ENCODE measurements around the gene PHC3.

PHC3 gene

GRCh38 chr3:170077361-170077760 lies 104.2 kb downstream of the PHC3 start:
- no peak for DNase-seq

DNA sequence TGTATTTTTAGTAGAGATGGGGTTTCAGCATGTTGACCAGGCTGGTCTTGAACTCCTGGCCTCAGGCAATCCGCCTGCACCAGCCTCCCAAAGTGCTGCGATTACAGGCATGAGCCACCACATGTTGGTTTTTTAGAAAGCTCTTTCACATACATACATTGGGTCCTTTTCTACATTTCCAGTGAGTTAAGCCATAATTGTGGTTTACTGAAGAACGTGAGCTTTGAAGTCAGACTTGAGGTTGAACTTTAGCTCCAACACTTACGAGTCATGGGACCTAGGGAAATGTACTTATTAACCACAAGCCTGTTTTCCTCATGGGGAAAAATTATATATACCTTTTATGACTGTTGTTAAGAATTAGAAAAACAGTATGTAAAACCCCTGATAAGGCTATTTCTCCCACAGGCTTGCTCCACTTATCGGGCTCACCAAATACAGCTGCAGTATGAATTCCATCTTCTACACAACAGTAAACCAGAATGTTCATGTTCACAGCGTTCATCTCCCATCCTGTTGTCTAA lies 104.8 kb downstream of the PHC3 start:
- DNase-seq, result no peak

DNA sequence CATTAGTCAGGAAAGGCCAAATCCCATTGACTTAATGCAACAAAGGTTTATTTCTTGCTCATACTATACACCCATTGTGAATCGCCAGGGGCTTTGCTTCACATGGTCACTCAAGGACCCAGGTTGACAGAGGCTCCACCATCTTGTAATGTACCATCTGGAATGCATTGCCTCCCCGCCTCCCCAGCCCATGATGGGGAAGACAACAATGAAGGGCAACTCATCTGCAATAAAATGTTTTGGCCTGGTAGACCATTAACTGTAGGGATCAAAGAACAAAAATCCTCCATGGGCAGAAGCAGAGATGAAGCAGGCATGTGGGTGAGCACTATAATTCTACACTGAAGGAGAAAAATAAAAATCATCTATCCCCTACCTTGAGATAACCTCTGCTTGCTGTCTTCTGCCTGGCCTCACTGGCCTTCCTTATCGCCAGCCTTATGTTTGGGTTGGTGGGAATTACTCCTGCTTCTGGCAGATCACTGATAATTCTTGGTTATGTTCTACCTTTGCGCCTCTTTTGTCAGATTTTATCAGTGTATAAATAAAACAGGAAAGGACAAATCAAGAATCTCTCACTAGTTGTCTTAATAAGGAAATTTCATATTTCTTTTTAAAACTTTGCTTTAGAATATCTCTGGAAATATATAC lies 106.0 kb downstream of the PHC3 start:
- DNase-seq, result no peak

DNA sequence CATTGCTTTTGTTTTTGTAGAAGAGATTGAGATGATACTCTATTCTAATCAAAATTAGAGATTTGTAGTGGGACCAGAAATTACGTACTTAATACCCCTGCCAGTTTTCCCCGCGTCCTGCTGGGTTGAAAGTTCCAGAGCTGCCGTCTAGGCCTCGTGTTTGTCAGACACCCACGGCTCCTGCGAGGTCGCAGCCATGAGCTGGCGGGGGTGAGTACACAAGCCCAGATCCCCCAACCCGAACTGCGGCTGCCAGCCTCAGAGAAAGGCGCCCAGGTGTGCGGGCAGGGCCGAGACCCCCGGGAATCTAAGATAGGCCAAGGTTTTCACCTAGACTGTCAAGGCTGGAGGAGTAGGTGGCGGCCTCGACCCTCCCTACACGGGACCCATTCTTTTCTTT lies 117.4 kb downstream of the PHC3 start:
- no peak for DNase-seq

- no peak for DNase-seq
Observed at GRCh38 chr3:170063691-170064090, 117.8 kb downstream of the PHC3 start.

DNA sequence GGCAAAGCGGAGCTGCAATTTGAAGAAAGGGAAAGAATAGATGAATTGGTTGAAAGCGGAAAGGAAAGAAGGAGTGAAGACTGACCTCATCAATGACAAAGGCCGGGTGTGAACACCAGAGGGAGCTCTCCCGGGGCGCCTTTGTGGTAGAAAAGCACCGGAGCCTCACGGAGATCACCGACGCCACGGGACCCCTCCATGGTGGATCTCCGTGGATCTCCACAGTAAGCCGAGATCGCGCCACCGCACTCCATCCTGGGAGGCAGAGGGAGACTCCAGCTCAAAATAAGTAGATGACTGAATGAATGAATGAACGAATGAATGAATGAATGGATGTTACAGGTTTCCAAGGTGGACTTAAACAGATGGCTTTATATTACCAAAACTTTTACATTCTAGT lies 118.8 kb downstream of the PHC3 start:
- DNase-seq, result no peak

- no peak for DNase-seq
Observed at GRCh38 chr3:170062068-170062467, 119.5 kb downstream of the PHC3 start.

DNA sequence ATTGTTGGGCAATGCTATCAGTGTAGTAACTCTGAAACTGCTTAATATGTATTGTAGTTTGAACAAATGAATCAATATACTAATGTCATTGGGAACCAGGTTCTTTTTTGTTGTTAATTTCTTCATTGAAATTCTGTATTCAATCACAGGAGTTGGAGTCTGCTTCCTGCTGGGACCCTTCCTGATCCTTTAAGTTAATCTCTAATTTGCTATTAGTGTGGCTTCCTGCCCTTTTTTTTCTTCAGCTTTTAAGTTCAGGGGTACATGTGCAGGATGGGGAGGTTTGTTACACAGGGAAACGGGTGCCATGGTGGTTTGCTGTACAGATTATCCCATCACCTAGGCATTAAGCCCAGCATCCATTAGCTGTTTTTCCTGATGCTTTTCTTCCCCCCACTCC lies 122.1 kb downstream of the PHC3 start:
- DNase-seq, result no peak

- peak in 1 of 2 donors; percentile 23 for DNase-seq
Observed at GRCh38 chr3:170058127-170058526, 123.4 kb downstream of the PHC3 start.

DNA sequence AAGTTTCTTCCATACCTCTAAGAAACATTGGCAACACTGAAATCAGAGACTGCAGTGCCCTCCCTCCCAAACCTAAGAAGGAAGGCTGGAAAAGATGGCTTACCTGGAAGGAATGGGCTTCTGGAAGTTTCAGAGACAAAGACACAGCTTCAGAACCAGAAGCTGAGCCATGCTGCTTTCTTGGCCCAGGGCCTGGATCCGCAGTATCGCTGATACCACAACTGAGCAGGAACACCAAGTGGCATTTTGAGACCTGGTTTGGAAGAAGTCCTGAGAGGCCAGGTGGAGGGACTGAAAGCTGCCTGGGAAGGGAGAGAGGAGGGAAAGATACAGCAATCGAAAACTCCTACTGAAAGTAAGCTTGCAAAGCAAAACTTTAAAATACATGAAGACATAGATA lies 124.0 kb downstream of the PHC3 start:
- no peak for DNase-seq

GRCh38 chr3:170056710-170057454 lies 124.7 kb downstream of the PHC3 start:
- no peak for DNase-seq

DNA sequence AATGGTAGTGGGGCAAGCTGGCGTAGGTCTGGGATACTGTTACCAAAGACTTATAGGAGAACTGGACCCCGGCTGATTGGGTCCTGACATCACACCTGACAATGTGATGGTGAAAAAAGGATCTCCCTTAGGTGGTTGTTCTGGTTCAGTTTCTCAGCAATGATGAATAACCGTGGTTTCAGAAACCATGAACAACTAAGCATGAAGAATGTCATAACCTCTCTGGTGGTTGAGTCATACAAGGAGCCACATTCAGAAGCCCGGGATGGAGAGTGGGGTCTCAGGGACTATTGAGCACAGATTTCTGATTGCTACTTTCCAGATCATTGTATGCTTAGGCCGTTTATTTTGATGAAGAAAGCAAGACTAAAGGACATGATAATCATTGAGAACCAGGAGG lies 126.3 kb downstream of the PHC3 start:
- no peak for DNase-seq

DNA sequence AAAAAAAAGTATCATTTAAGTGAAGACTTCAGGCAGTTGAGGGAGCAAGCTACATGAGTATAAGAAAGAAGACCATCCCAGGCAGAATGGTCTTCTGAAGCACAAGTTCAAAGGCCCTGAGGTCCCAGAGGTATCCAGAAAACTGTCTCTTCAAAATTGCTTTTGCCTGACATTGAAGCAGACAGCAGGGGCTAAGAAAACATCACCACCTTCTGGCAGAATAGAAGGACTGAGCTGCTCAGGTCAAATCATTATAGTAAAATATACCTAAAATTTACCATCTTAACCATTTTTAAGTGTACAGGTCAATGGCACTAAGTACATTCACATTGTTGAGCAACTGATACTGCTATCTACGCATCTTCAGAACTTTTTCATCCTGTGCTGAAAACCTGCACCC lies 127.3 kb downstream of the PHC3 start:
- DNase-seq, result peak; percentile 13 to 20

GRCh38 chr3:170052398-170052797 lies 129.1 kb downstream of the PHC3 start:
- DNase-seq, result no peak

DNA sequence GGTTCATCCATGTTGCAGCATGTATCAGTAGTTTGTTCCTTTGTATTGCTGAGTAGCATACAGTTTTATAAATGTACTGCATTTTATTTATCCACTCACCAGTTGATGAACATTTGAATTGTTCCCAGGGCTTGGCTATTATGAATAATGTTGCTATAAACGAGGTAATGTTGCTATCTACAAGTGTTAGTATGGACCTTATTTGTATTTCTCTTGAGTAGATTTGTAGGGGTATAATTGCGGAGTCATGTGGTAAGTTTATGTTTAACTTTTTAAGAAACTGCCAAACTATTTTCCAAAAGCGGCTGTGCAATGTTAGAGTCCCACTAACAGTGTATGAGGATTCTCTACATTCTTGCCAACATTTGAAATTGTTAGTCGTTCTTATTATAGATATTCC lies 130.8 kb downstream of the PHC3 start:
- no peak for DNase-seq

DNA sequence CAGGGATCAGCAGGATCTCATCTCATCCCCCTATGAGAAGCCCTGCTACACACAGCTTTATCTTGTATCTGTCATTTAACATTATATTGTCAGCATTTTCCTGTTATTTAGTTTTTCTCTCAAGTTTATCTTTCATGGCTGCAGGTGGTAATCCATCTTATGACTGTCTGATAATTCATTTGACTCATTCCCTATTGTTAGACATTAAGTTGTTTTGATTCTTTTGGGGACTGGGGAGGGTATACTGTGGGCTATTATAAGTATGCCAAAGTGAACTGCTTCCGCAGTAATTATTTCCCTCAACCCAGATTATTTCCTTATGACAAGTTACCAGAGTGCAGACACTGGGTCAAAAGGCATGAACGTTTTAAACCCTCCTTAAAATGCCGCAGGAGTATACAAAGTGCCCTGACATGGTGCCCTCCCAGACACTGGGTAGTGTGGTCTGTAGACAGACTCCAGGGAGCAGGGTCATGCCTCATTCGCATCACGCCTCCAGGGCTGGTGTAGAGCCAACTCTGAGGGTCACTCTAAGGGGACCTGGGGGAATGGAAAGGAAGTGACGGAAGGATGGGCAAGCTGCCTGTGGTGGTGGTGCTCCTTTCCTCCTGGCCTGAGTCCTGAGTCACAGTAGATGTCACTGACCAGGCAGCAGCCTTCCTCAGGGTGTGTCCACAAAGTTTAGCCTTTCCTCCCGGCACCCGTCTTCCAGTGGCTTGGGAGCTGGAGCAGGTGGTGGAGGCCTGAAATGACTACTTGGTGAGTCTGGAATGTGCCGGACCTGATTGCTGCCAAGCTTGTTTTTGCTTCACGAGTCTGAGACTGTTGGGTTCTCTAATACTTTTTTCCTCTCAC lies 132.2 kb downstream of the PHC3 start:
- no peak for DNase-seq

DNA sequence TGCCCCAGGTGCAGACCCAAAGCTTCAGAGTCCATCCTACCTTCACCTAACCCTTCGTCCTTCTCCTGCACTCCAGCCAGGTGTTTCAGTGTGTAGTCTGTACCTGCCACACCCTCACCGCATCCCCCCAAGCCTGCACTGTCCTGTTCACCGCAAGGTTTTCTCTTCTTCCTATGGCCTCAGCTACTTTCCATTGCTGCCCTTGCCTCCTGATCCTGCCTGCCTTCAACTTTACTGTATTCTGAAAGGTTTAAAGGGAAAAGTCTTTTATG lies 134.5 kb downstream of the PHC3 start:
- no peak for DNase-seq

GRCh38 chr3:170046269-170047132 lies 135.0 kb downstream of the PHC3 start:
- no peak for DNase-seq

DNA sequence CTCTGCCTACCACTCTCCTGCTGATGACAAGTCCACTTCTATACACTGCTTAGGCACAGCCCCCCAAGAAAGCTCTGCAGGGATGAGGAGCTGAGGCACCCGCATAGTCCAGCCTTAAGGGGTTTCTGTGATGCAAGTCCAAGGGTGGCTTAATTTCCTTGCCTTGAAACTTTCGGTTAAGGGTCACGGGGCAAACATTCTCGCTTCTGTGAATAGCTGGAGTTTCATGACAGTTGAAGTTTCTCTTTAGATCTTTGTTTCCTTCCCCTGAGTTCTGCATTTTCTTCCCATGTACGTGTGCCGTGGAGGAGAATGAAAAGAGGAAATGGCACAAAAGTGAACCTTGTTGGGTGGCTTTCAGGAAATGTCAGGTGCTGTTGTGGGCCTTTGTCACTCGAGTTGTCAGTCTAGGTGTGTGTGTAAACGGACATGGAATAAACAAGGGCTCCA lies 136.7 kb downstream of the PHC3 start:
- peak; percentile 70 to 73 for DNase-seq

DNA sequence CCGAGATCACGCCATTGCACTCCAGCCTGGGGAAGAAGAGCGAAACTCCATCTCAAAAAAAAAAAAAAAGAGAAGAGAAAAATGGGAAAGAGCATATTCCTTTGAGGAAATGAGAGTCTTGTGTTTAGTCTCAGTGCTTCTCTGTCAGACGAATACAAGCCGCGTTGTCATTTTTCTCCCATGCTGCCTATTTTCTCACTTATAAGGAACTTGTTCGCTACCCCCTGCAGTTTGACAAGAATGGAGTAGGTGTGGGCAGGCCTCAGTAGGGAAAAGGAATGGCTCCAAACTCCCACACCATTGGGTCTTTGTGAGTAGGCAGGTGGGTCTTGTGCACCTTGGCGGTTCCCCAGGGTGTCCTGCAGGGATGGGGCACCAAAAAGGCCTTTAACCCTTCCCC lies 137.3 kb downstream of the PHC3 start:
- peak; percentile 63 to 74 for DNase-seq

DNA sequence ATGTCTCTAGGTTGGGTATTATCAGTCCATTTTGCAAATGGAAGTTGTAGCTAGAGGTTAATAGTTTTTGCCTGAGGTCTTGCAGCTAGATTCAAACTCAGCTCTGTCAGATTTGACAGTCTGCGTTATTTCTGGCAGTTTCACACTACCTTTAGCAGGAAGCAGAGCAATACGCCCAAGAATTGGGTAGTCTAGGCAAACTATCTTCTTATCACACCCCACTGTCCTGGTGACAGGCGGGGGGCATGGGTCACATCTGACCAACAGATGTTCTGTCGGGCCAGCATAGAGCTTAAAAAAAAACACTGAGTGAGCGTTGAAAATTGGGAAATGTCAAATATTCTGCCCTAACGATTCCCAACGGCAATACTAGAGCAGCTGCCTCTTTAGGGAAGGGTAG lies 138.0 kb downstream of the PHC3 start:
- no peak for DNase-seq

DNA sequence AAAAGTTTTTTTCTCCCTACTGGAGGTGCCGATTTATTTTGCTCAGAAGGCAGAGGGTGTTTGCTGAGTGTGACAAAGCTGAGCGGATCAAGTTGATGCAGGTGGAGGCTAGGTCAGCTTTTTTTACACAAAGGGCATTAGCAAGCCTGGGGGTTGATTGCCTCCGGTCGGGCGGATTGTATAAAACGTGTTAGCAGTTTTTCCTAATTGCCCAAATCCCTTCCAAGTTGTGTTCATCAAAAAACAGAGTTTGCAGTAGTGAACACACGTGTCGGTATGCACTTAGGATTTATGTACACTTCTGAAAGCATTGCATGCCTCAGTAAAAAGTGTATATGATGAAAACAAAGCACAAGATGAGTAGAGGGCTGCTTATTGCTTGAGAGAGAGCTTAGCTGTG lies 141.1 kb downstream of the PHC3 start:
- DNase-seq, result no peak
